Measurements from ENCODE around the gene ANKIB1.

GRCh38 chr7:92251181-92251580 is 5.4 kb downstream of the ANKIB1 start:
- TF ChIP-seq GATA2 (IDR thresholded peaks at IDR 0.05; ENCODE audit: low read depth, low read length) = no peak
- TF ChIP-seq GATA3 (IDR thresholded peaks at IDR 0.05; ENCODE audit: low read depth, low read length) = no peak

All from SH-SY5Y (cell line).